NOMO-1 treated with dmso at 0.1 percent for 144 hours (cell line): Measurements from ENCODE around the gene SSBP3.
"Not testable (repeated sequence)": the region's sequence is repeated elsewhere in the genome, so short reads cannot be mapped to it uniquely, and the experiment has no call there.

ENCODE experiments used
- DNase-seq: peaks from one replicate; lab custom pipeline; 2025; ENCODE audit not compliant: unreplicated experiment; lab: John Stamatoyannopoulos, UW

Gene SSBP3

GRCh38 chr1:54249819-54250435, 156.3 kb downstream of the SSBP3 start:
- no peak for DNase-seq

- no peak for DNase-seq
Observed at GRCh38 chr1:54248966-54249365, 157.2 kb downstream of the SSBP3 start.

DNA sequence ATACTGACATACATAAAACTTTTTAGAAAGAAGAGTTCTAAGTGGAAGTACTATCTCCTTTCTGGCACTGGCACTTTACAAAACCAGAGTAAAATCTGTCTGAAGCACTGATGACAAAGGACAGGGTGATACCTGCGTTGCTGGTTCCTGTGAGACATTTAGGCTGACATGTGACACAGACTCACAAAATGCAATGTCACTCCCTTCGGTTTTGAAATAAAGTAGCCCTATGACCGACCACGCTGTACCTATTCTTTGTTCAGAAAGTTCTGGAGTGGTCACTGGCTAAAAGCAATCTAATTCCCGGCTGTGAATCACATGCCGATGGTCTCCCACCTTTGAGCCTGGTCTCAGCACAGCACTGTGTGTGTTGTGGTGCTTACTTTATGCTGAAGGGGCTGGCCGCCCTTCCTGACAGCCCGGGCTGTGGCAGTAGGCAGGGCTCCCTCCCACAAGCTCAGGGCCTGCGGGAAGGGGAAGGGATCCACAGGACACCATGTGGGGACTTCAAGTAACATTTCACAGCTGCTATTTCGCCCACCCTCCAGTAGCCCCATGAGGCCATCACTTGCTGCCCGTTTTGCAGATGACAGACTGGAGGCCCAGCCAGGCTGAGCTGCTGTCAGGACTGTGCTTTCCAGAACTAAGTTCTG, 158.2 kb downstream of the SSBP3 start:
- DNase-seq, result no peak

DNA sequence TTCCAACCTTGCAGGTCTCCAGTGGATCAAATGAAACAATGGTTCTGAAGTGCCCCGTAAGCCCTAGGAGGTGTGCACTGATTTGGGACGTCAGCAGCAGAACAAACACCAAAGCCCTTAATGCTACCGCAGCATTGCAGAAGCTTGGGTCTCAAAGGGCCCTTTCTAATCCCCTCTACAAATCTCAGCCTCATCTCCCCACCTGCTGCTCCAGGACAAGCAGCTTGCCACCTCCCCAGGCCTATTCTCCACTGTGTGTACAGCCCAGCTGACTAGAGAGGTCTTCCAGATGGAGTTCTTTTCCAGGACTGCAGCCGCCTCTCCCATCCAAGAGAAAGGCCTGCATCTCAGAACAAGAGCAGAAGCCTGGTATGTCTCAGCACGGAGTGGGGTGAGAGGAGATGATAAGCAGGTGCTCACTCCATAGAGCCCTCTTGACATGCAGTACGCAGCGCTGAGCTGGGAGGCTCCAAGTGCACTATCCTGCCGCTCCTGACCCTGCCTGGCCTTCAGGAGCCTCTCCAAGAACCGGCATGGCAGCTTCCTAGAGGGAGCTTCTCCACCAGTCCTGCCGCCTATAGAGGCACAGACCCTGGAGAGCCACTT, 160.0 kb downstream of the SSBP3 start:
- DNase-seq, result no peak

- no peak for DNase-seq
Observed at GRCh38 chr1:54245501-54245900, 160.7 kb downstream of the SSBP3 start.

DNA sequence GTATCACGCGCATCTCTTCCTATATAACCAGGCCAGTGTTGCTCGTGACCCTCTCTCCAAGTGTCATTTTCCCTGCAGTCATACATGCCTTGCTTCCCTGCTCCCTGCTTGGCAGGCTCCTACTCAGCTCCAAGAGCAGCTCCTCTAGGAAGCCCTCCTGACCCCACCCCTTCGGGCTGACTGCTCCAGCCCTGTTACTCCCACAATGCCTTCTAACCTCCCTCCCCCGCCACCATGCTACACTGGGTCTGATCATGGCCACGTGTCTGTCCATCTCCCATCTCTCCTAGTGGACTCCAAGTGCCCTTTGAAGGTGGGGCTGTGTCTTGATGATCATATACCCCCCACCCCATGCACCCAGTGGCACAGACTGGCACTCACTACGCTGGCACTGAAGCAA, 161.5 kb downstream of the SSBP3 start:
- DNase-seq, result no peak

- no peak for DNase-seq
Observed at GRCh38 chr1:54243022-54243421, 163.2 kb downstream of the SSBP3 start.

- no peak for DNase-seq
Observed at GRCh38 chr1:54241364-54241763, 164.8 kb downstream of the SSBP3 start.

DNA sequence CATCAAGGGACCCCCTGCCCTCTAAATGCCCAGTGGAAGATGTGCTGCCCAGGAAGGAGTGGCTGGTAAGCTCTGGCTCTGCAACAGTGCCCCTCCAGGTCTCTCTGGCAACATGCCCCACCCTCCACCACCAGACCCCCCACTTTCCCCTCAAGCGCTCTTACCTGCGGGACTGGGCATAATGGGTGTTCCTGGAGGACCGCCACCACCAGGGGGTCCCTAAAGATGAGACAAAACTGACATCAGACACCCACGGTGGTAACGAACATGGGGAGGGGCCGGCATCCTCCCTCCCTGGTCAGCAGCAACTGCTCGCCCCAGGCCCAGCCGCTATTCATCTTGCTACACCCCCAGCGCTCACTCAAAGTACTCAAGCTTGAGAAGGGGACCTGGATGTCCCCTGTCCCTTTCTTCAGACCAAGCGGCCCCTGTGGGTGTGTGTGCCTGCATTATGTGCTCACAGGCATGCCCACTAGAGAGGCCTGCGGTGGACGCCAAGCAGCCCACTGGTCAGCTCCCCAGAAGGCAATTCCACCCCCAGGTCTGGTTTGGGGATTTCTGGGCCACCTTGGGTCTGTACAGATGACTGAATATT, 165.4 kb downstream of the SSBP3 start:
- DNase-seq, result no peak

- DNase-seq, result no peak
Observed at GRCh38 chr1:54239631-54240031, 166.6 kb downstream of the SSBP3 start.

DNA sequence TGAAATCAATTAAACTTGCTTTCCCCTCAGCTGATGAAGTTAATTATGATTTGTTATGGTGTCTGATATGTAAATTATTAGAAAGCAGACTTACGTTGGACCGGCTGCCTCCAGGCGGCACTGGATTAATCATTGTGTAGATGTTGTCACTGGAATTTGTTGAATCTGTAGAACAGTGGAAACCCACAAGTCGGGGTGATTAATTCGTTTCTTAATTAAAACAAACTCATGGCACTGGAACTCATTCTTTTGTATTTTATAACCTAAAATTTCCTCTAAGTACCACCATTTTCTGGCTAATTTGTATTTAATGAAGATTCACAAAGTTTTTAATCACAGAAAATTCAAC, 167.2 kb downstream of the SSBP3 start:
- no peak for DNase-seq

DNA sequence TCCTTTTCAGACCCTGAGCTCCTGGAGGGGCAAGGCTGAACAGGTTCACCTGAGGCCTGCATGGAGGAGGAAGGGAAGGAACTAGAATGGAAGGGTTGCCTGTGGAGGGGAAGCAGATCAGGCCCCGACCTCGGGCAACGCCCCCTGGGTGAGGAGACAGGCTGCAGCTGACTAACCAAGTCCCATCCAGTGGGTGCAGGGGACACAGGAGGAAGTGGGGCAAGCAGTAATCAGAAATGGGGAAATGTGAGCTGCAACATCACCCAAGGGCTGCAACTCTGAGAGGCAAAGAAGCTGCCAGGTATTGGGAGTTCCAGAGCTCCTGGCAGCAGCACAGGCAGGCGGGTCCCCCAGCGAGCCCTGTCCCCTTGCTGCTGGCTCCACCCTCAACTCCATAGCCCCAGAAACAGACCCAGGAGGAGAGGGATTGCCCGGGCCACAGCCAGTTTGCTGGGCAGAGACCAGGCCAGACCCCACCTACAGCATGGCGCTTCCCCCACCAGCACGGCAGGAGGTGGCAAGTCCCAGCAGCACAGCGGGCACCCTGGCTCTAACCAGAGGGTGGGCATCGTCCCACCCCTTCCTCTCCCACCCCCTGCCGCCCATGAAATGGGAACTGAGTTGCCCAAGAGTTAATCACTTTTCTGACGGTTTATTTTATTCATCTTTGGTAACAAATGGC, 167.7 kb downstream of the SSBP3 start:
- DNase-seq, result peak; percentile 81

- no peak for DNase-seq
Observed at GRCh38 chr1:54237586-54237985, 168.6 kb downstream of the SSBP3 start.

GRCh38 chr1:54234284-54234683, 171.9 kb downstream of the SSBP3 start:
- DNase-seq, result no peak

DNA sequence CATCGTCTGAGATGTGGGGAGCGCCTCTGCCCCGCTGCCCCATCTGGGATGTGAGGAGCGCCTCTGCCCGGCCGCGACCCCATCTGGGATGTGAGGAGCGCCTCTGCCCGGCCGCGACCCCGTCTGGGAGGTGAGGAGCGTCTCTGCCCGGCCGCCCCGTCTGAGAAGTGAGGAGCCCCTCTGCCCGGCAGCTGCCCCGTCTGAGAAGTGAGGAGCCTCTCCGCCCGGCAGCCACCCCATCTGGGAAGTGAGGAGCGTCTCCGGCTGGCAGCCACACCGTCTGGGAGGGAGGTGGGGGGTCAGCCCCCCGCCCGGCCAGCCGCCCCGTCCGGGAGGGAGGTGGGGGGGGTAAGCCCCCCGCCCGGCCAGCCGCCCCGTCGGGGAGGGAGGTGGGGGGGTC, 173.0 kb downstream of the SSBP3 start:
- DNase-seq, result not testable (repeated sequence)

- DNase-seq, result peak; percentile 45
Observed at GRCh38 chr1:54230507-54231339, 175.5 kb downstream of the SSBP3 start.

DNA sequence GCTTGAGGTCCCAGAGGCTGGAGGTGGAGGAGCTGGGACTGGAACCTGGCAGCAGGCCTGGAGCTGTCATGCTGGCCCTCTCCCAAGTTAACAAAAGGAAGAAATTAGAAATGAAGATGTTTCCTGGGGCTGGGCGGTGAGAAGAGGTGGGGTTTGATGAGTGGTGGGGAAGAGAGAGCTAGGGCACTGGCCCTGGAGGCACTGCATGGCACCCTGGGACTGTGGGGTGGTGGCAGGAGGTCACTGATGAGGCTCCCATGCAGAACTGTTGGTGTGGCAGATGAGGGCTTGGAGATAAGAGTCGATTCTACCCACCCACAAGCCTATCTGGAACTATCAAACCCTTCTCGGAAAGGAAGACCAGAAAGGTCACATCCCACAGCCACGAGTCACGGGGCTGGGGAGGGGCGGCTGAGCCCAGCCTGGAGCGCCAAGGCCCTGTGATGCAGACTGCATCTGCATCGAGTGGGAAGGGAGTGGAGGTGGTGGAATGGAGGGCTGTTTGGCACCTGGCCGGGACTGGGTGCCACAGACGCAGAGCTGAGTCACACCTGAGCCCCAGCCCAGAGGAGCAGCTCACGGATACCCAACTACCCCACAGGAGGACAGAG, 176.8 kb downstream of the SSBP3 start:
- no peak for DNase-seq

DNA sequence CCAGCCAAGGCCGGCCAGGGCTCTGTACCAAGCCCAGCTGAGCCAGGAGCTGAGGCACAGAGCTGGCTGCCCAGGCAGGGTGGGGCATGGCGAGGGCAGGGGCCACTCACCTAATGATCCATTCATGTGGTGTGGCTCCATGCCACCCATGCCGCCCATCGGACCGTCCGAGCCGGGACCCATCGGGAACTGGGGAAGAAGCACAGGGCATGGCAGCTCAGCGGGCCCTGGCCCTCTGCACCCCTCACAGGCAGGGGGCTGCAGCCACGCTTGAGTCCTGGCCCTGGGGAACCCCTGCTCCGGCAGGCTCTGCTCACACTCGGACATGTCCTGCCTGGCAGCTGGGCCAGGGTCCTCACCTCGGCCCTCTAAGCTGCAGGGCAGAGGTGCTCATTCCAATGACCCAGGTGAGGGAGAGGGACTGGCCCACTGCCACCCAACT, 177.5 kb downstream of the SSBP3 start:
- DNase-seq, result no peak

DNA sequence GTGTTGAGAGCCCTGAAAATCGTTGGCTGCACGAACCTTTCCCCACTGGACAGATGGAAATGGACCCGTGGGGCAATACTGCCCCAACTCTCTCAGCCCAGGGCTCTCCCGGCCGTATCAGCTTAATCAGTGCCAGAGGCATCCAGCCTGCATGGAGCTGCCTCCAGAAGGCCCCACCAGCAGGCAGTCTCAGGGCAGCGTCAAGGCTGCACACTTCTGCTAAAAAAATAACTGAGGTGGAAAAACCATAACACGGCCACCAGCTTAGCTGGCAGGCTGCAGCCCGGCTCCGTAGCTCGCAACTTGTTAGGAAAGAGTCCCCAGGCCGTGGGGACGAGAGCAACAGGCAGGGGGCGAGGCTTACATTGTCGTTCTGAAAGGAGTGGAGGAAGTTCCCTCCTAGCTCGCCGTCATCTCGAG, 178.3 kb downstream of the SSBP3 start:
- DNase-seq, result no peak

DNA sequence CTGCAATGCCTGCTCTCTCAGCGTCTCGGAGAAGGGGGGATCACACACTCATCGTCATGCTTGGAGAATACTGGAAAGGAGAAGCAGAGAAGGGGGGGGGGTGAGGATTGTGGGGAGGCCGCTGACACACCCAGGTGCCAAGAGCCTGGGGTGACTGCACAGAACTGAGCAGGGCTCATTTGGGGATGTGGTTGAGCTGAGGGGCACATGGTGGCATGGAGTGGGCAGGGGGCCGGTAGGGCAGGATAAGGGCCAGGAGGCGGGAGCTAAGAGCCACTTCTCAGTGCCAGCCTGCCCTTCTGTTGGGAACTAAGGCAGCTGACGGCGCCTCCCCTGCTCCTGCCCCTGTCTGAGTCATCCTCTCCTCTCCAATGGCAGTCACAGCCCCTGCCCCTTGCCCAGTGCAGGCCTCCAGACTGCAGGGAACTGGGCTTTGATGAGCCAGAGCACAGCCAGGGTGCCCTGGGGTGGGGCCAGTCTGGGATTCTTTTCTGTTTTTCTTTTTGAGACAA, 179.0 kb downstream of the SSBP3 start:
- no peak for DNase-seq
